Measurements from ENCODE around the gene RYR3.

DNA sequence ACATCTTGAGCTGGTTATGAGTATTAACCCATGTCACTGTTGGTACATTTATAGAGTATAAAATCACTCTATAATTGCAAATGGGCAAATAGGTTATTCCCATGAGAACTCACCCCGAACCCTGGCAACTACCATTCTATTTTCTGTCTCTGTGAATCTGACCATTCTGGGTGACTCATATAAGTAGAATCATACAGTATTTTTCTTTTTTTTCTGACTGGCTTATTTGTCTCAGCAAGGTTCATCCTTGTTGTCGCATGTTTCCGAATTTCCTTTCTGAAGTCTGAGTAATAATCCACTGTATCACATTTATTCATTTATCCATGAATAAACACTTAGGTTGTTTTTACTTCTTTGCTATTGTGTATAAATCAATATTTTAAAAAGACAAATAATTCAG, 597.6 kb downstream of the RYR3 start:
- TF ChIP-seq, protein P1, sequence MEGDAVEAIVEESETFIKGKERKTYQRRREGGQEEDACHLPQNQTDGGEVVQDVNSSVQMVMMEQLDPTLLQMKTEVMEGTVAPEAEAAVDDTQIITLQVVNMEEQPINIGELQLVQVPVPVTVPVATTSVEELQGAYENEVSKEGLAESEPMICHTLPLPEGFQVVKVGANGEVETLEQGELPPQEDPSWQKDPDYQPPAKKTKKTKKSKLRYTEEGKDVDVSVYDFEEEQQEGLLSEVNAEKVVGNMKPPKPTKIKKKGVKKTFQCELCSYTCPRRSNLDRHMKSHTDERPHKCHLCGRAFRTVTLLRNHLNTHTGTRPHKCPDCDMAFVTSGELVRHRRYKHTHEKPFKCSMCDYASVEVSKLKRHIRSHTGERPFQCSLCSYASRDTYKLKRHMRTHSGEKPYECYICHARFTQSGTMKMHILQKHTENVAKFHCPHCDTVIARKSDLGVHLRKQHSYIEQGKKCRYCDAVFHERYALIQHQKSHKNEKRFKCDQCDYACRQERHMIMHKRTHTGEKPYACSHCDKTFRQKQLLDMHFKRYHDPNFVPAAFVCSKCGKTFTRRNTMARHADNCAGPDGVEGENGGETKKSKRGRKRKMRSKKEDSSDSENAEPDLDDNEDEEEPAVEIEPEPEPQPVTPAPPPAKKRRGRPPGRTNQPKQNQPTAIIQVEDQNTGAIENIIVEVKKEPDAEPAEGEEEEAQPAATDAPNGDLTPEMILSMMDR (conservative IDR thresholded peaks at IDR 0.05; ENCODE audit: low read depth, low read length): no peak
- no peak for TF ChIP-seq EZH2 (IDR thresholded peaks at IDR 0.05; ENCODE audit: borderline replicate concordance, low read depth, low read length, poor library complexity, severe bottlenecking)

All from A673 (cell line).